ENCODE measurements around the gene NFKBIB.

Gene NFKBIB

DNA sequence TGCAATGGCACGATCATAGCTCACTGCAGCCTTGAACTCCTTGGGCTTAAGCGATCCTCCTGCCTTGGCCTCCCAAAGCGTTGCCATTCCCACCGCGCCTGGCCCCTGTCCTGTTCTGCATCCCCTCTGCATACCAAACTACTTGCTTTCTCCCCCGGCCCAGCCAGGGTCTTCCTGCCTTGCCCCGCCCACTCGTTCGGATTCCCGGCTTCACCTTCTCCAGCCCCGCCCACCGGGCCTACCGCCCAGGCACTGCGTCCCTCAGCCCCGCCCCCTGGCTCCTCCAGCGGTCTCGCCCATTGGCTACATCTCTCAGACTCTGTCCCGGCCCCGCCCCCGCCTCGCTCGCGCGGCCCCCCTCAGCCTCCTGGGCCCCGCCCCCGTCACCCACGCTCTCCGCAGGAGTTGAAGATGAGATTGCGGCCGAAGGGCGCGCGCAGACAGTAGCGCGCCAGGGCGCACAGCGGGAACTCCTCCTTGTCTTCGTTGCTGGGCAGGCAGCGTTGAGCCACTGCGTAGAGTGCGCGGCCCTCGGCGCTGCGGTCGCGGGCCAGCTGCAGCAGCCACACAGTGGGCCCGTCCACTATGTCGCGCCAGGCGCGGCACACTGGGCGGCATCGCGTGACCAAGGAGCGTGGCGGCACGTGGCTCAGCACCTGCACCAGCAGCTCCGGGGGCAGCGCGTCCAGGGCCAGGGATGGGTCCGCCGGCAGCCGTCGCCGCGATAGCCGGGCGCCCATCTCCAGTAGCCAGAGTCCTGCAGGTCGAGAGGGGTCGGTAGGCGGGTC, 50.0 kb downstream of the NFKBIB start:
- Mint-ChIP-seq H3K4me1 (peaks cover 21% of the 10 kb centered on the region), H3K4me3 (peak overlapping the region; percentile 57 to 75), H3K27me3 (peaks cover 54% of the 10 kb centered on the region), H3K27ac (no peak overlapping the region), H3K9me3 (no peaks in the 10 kb centered on the region)
- DNase-seq (peak; percentile 82 to 85), ATAC-seq (peak; percentile 94)

DNA sequence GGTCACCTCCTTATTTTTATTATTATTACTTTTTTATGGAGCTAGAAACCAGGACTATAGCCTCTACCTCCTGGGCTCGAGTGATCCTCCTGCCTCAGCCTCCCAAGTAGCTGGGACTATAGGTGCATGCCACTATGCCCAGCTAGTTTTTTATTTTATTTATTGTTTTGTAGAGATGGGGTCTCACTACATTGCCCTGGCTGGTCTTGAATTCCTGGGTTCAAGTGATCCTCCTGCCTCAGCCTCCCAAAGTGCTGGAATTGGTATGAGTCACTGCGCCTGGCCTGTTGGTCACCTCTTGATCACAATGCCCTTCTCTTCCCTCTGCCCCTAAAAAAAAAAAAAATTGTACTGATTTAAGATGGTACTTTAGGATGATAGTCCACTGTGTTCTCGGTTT, 51.4 kb downstream of the NFKBIB start:
- Mint-ChIP-seq H3K9me3 (no peaks in the 10 kb centered on the region), H3K27ac (no peak overlapping the region), H3K4me3 (no peak overlapping the region), H3K27me3 (peaks cover 53% of the 10 kb centered on the region), H3K4me1 (peaks cover 21% of the 10 kb centered on the region)
- ATAC-seq, result no peak
- no peak for DNase-seq

DNA sequence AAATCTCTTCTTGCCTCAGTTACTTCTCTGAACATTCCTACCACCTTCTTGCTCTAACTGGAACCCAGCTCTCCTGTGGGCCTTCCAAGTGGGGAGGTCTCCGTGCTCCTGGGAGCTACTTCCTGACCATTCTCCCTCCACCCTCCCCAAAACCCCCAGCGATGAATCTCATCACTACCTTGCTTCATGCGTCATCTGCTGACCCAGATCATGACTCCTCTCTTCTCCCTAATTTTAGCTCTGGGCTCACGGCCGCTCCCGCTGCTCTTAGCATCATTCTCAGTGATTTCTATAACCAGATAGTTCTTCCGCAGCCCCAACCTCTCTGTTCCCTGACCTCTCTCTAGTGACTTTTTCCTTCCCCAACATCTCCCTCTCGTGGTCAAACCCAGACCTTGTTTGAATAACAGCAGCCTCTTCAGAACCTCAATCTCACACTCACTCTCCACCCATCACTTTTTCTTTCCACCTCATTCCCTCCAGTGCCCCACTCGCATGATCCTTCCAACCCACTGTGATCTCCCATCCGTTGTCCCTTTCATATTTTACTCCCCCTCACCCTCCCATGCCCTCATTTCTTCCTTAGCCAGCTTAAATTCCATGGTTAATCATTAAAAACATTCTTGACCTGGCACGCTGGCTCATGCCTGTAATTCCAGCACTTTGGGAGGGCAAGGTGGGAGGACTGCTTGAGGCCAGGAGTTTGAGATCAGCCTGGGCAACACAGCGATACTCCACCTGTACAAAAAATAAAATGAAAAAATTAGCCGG, 52.8 kb downstream of the NFKBIB start:
- Mint-ChIP-seq H3K27ac (no peak overlapping the region), H3K27me3 (peaks cover 45% of the 10 kb centered on the region), H3K4me3 (no peak overlapping the region), H3K9me3 (no peaks in the 10 kb centered on the region), H3K4me1 (peaks cover 21% of the 10 kb centered on the region)
- DNase-seq (peak in 1 of 2 donors; percentile 28), ATAC-seq (peak; percentile 51)

DNA sequence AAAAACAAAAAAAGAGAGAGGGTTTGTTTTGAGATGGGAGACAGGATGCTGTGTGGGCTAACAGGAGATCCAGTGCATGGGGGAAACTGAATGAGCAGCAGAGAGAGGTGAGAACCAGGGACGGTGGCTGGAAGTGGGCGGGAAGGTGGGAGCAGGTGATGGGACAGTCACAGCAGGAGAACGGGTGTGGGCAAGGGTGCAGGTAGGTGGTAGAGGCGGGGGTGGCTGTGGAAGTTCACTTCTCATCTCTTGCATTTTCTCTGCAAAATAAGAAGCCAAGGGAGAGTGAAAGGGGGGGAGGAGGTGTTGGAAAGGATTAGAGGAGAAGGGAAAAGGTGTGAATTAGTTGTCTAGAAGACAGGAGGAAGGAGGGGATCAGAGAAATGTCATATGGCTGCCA, 53.9 kb downstream of the NFKBIB start:
- H3K27me3 Mint-ChIP-seq, result peaks cover 45% of the 10 kb centered on the region
- peaks cover 21% of the 10 kb centered on the region for H3K4me1 Mint-ChIP-seq
- H3K4me3 Mint-ChIP-seq, result no peak overlapping the region
- DNase-seq (no peak), ATAC-seq (no peak)
- no peak overlapping the region for H3K27ac Mint-ChIP-seq
- H3K9me3 Mint-ChIP-seq, result no peaks in the 10 kb centered on the region

DNA sequence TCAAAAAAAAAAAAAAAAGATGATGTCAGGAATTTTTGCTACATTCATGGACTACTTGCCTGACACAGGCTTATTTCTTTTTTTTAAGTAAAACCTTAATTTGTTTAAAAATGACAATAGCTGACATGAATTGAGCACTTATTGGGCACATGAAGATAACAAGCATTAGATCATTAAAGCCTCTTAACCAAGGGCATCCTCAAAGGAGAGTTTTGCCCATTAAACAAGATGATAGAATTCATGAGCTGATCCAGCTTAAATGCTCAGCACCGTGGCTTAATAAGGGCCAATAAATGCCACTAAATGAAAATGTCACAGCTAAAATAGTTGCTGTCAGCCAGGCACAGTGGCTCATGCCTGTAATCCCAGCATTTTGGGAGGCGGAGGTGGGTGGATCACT, 56.5 kb downstream of the NFKBIB start:
- Mint-ChIP-seq H3K4me3 (no peak overlapping the region), H3K27me3 (peaks cover 30% of the 10 kb centered on the region), H3K27ac (no peak overlapping the region), H3K9me3 (no peaks in the 10 kb centered on the region), H3K4me1 (peaks cover 6% of the 10 kb centered on the region)
- no peak for DNase-seq
- no peak for ATAC-seq

DNA sequence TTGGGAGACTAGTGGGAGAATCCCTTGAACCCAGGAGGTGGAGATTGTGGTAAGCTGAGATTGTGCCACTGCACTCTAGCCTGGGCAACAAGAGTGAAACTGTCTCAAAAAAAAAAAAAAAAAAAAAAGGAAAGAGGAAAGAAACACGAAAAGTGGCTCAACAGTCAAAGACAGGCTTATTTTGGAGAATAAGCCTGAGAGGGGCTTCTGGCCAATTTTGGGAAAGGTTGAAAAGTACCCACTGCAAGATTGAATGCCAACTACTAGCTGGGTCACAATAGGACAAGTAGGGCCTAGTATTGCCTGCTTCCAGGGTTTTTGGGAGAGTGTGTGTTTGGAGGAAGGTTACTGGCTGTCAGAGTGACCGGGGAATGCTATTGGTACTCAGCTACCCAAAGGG, 58.5 kb downstream of the NFKBIB start:
- peaks cover 23% of the 10 kb centered on the region for H3K27me3 Mint-ChIP-seq
- no peak for DNase-seq
- no peaks in the 10 kb centered on the region for H3K9me3 Mint-ChIP-seq
- no peaks in the 10 kb centered on the region for H3K4me1 Mint-ChIP-seq
- H3K27ac Mint-ChIP-seq, result no peak overlapping the region
- no peak overlapping the region for H3K4me3 Mint-ChIP-seq
- ATAC-seq, result no peak
